Common myeloid progenitor, CD34-positive (primary cell): Measurements from ENCODE around the gene PGAM1.
A peak's percentile ranks its signal among the peaks of the same experiment; 100 is the strongest.

Experiments used
- CTCF ChIA-PET: fragments of 350-600 bp; sonication (Branson Sonifier 250); formaldehyde crosslinking; loops from one replicate; lab custom pipeline; 2021; ENCODE audit warnings: antibody characterized with exemption; lab: Charles Lee
- POLR2A ChIA-PET: fragments of 350-600 bp; sonication (Branson Sonifier 250); formaldehyde crosslinking; loops from one replicate; lab custom pipeline; 2021; ENCODE audit warnings: antibody characterized with exemption; lab: Charles Lee
- DNase-seq, 3 donors: peaks; one replicate each; pipeline versions ENCODE4 v3.0.0 to v3.0.0-alpha.2; 2013
- H3K27ac ChIP-seq, 2 experiments: 1 replicate in 1 of 2; 2 replicates in 1 of 2; pipeline ENCODE4 v1.7.0; 2013; ENCODE audit warnings: inconsistent platforms in 2 of 2, low read length in 2 of 2, mild to moderate bottlenecking in 2 of 2, low read depth in 1 of 2, moderate library complexity in 1 of 2; ENCODE audit not compliant: severe bottlenecking in 2 of 2, insufficient read depth in 1 of 2, poor library complexity in 1 of 2
- H3K27me3 ChIP-seq, 5 experiments: replicated peaks in 2 of 5; 1 replicate in 3 of 5; 2 replicates in 2 of 5; pipeline versions ENCODE4 v1.6.1 to v1.7.0; 2013; ENCODE audit warnings: low read length in 4 of 5, mild to moderate bottlenecking in 2 of 5, moderate library complexity in 2 of 5, inconsistent platforms in 1 of 5; ENCODE audit not compliant: insufficient read depth in 5 of 5, control insufficient read depth in 4 of 5
- H3K36me3 ChIP-seq, 4 experiments: 1 replicate in 2 of 4; 2 replicates in 2 of 4; pipeline versions ENCODE4 v1.6.1 to v1.7.0; 2013; ENCODE audit warnings: low read length in 3 of 4, control low read depth in 1 of 4, mild to moderate bottlenecking in 1 of 4; ENCODE audit not compliant: control insufficient read depth in 4 of 4, insufficient read depth in 4 of 4
- H3K4me1 ChIP-seq, 4 experiments: 1 replicate in 3 of 4; 2 replicates in 1 of 4; pipeline versions ENCODE4 v1.6.1 to v1.7.1; 2013; ENCODE audit warnings: low read length in 3 of 4, mild to moderate bottlenecking in 3 of 4, control low read depth in 1 of 4, inconsistent platforms in 1 of 4, moderate library complexity in 1 of 4; ENCODE audit not compliant: control insufficient read depth in 4 of 4, insufficient read depth in 4 of 4; ENCODE audit errors: control extremely low read depth in 1 of 4
- H3K4me3 ChIP-seq, 7 experiments: 1 replicate in 4 of 7; 2 replicates in 3 of 7; pipeline versions ENCODE4 v1.5.1 to v1.7.0; 2013; ENCODE audit warnings: mild to moderate bottlenecking in 7 of 7, low read length in 6 of 7, moderate library complexity in 6 of 7, inconsistent platforms in 2 of 7, low read depth in 2 of 7, control low read depth in 1 of 7; ENCODE audit not compliant: insufficient read depth in 4 of 7, control insufficient read depth in 1 of 7; ENCODE audit errors: extremely low read depth in 1 of 7
- H3K9me3 ChIP-seq, 5 experiments: 1 replicate in 4 of 5; 2 replicates in 1 of 5; pipeline versions ENCODE4 v1.6.1 to v1.7.1; 2013; ENCODE audit warnings: low read length in 4 of 5, mild to moderate bottlenecking in 2 of 5, inconsistent platforms in 1 of 5, low read depth in 1 of 5, moderate library complexity in 1 of 5; ENCODE audit not compliant: control insufficient read depth in 4 of 5, insufficient read depth in 2 of 5; ENCODE audit errors: control extremely low read depth in 1 of 5
- WGBS: methylation state at CpG from one replicate; pipeline ENCODE4 v1.1.5; 2013; ENCODE audit not compliant: insufficient coverage; 5-methylcytosine and 5-hydroxymethylcytosine counted together

Gene PGAM1

DNA sequence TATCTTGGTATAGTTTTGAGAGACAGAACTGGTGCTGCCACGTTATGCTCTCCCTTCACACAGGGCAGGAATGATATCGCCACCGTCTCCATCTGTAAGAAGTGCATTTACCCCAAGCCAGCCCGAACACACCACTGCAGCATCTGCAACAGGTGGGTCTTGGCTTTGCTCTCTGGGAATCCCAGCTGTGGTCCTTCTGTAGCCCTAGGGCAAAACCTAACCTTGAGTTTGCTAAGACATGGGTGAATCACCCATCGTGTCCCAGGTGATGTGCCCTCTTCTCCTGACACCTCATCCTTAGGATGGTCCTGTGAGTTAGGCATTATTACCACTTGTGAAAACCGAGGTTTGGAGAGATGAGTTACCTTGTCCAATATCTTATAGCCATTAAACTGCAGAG, 26.4 kb downstream of the PGAM1 start:
- ChIA-PET CTCF (interaction anchor here (1.2 to 3.3 kb wide), 4 partner anchors 10 to 100 kb away, joined by 3 to 18 read pairs (median 4); no protein-coding TSS in a partner anchor), POLR2A (no interaction called here)
- WGBS, result 100% methylated on average over 5 of the region's 6 CpGs
- Histone ChIP-seq H3K36me3 (peaks cover 16 to 73% (median 43%) of the 10 kb centered on the region in 4 experiments), H3K27ac (no peak overlapping the region), H3K4me3 (no peak overlapping the region), H3K27me3 (no peaks in the 10 kb centered on the region), H3K4me1 (peaks cover 0 to 5% (median 0%) of the 10 kb centered on the region in 4 experiments), H3K9me3 (no peaks in the 10 kb centered on the region)
- DNase-seq, result no peak

- no peaks in the 10 kb centered on the region for H3K9me3 ChIP-seq
- 95% methylated on average over 2 of the region's 3 CpGs for WGBS
- H3K4me3 ChIP-seq, result no peak overlapping the region
- POLR2A ChIA-PET, result no interaction called here
- H3K4me1 ChIP-seq, result no peaks in the 10 kb centered on the region
- peaks cover 21 to 86% (median 60%) of the 10 kb centered on the region in 4 experiments for H3K36me3 ChIP-seq
- no peak for DNase-seq
- peak overlapping the region in 1 of 2 experiments; percentile 49 for H3K27ac ChIP-seq
- no peaks in the 10 kb centered on the region for H3K27me3 ChIP-seq
- CTCF ChIA-PET, result interaction anchor here (0.6 to 3.3 kb wide), 4 partner anchors 8 to 19 kb away, joined by 3 to 18 read pairs (median 4); no protein-coding TSS in a partner anchor
These were observed 28.5 kb downstream of the PGAM1 start for GRCh38 chr10:97454330-97455036.

DNA sequence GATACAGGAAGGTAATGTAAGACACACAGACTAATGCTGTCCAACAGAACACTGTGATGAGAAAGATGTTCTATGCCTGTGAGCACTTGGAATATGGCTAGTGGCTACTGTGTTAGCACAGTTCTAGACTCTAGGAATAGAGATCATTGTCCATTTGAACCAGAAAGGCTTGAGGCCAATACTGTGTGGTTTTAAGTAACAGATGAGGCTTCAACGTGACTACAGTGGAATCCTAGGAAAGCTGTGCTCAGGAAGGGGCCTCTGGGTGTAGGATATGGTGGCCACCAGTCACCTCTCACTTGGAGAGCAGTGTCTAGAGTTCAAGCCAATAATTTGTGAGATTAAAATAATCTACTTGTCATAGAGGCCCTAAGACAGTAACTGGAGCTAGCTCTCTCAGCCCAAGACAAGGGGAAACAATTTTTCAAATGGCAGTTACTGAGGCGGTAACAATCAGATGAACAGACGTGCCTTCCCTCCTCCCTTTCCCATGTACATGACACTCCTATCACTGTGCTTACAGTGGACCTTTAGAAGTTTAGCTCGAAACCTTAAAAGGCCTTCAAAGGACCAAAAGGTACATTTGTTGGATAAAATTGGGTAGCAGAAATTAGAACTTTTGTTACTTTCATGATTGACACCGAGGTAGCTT, 30.2 kb downstream of the PGAM1 start:
- ChIA-PET CTCF (interaction anchor here (0.6 to 2.3 kb wide), 6 partner anchors 10 to 1724 kb away, joined by 3 to 14 read pairs (median 4); no protein-coding TSS in a partner anchor), POLR2A (interaction anchor here (1.0 kb wide), 1 partner anchor 11 kb away, joined by 3 read pairs; no protein-coding TSS in a partner anchor)
- WGBS, result 80% methylated on average over 3 of the region's 5 CpGs
- DNase-seq, result no peak
- Histone ChIP-seq H3K9me3 (no peaks in the 10 kb centered on the region), H3K36me3 (peaks cover 25 to 94% (median 68%) of the 10 kb centered on the region in 4 experiments), H3K4me3 (no peak overlapping the region), H3K4me1 (no peaks in the 10 kb centered on the region), H3K27me3 (no peaks in the 10 kb centered on the region), H3K27ac (no peak overlapping the region)

- 93% methylated on average over 3 of the region's 3 CpGs for WGBS
- CTCF ChIA-PET, result interaction anchor here (0.6 to 2.3 kb wide), 6 partner anchors 10 to 1725 kb away, joined by 3 to 14 read pairs (median 4); no protein-coding TSS in a partner anchor
- Histone ChIP-seq H3K36me3 (peaks cover 24 to 94% (median 68%) of the 10 kb centered on the region in 4 experiments), H3K4me3 (no peak overlapping the region), H3K9me3 (no peaks in the 10 kb centered on the region), H3K27ac (no peak overlapping the region), H3K27me3 (no peaks in the 10 kb centered on the region), H3K4me1 (no peaks in the 10 kb centered on the region)
- POLR2A ChIA-PET, result interaction anchor here (1.0 kb wide), 1 partner anchor 11 kb away, joined by 3 read pairs; no protein-coding TSS in a partner anchor
- DNase-seq, result no peak
These were observed 30.7 kb downstream of the PGAM1 start for GRCh38 chr10:97456686-97457065.

GRCh38 chr10:97459111-97459510, 33.1 kb downstream of the PGAM1 start:
- Histone ChIP-seq H3K9me3 (no peaks in the 10 kb centered on the region), H3K36me3 (peaks cover 30 to 94% (median 77%) of the 10 kb centered on the region in 4 experiments), H3K4me3 (no peak overlapping the region), H3K27me3 (no peaks in the 10 kb centered on the region), H3K27ac (no peak overlapping the region), H3K4me1 (no peaks in the 10 kb centered on the region)
- WGBS, result 100% methylated on average over 7 of the region's 7 CpGs
- ChIA-PET POLR2A (interaction anchor here (0.6 to 1.2 kb wide), 2 partner anchors 15 to 19 kb away, joined by 4 read pairs; no protein-coding TSS in a partner anchor), CTCF (interaction anchor here (0.8 to 1.4 kb wide), 5 partner anchors 9 to 94 kb away, joined by 3 to 4 read pairs (median 3); no protein-coding TSS in a partner anchor)
- no peak for DNase-seq

GRCh38 chr10:97459933-97460332, 33.9 kb downstream of the PGAM1 start:
- ChIA-PET POLR2A (interaction anchor here (0.6 to 1.2 kb wide), 2 partner anchors 15 to 18 kb away, joined by 4 read pairs; no protein-coding TSS in a partner anchor), CTCF (interaction anchor here (0.8 to 1.4 kb wide), 6 partner anchors 8 to 93 kb away, joined by 3 to 4 read pairs (median 3); no protein-coding TSS in a partner anchor)
- H3K36me3 ChIP-seq, result peaks cover 28 to 93% (median 81%) of the 10 kb centered on the region in 4 experiments
- no peaks in the 10 kb centered on the region for H3K4me1 ChIP-seq
- H3K4me3 ChIP-seq, result no peak overlapping the region
- no peaks in the 10 kb centered on the region for H3K27me3 ChIP-seq
- no peaks in the 10 kb centered on the region for H3K9me3 ChIP-seq
- 87% methylated on average over 6 of the region's 7 CpGs for WGBS
- no peak overlapping the region for H3K27ac ChIP-seq
- no peak for DNase-seq
